HepG2 (cell line): ENCODE results near the gene CRISPLD2. TPM values are rescaled to one million over a fixed set of nuclear protein-coding genes. Genes with fewer than 3 reads are reported as not detected.

Experiments used
- FOSL2 ChIP-seq: sonication (generic); formaldehyde crosslinking; IDR thresholded peaks from 2 replicates; pipeline ENCODE4 v1.4.0; 2020; ENCODE audit warnings: missing genetic modification reagents
- GABPA ChIP-seq, 2 experiments: IDR thresholded peaks; 2 replicates each; pipeline ENCODE4 v1.6.1; 2011 to 2016; ENCODE audit warnings: low read depth in 2 of 2, low read length in 1 of 2, missing biosample characterization in 1 of 2, missing genetic modification characterization in 1 of 2
- KDM4B ChIP-seq: sonication (generic); formaldehyde crosslinking; IDR thresholded peaks from 2 replicates; pipeline ENCODE4 v1.4.0; 2020; ENCODE audit warnings: missing genetic modification reagents
- MAFK ChIP-seq, 2 experiments: IDR thresholded peaks in 1 of 2; conservative IDR thresholded peaks in 1 of 2; 2 replicates each; pipeline ENCODE4 v1.6.1; 2011; ENCODE audit warnings: improper control_type of control experiment in 2 of 2, low read length in 2 of 2
- NFRKB ChIP-seq: fragments of 450-650 bp; IDR thresholded peaks from 2 replicates; pipeline ENCODE4 v1.6.1; 2017
- NFYB ChIP-seq: sonication (generic); formaldehyde crosslinking; IDR thresholded peaks from 2 replicates; pipeline ENCODE4 v1.4.0; 2020; ENCODE audit warnings: missing genetic modification reagents
- NR1H2 ChIP-seq: sonication (generic); formaldehyde crosslinking; IDR thresholded peaks from 2 replicates; pipeline ENCODE4 v1.8.1; 2022; ENCODE audit warnings: low read depth, missing genetic modification reagents, borderline replicate concordance
- PITX1 ChIP-seq: sonication (generic); formaldehyde crosslinking; IDR thresholded peaks from 2 replicates; pipeline ENCODE4 v1.5.1; 2020; ENCODE audit warnings: mild to moderate bottlenecking, missing genetic modification reagents
- RBAK ChIP-seq: sonication (generic); formaldehyde crosslinking; IDR thresholded peaks from 2 replicates; pipeline ENCODE4 v1.5.1; 2020; ENCODE audit warnings: mild to moderate bottlenecking, missing genetic modification reagents
- ZKSCAN1 ChIP-seq: fragments of 150-350 bp; IDR thresholded peaks from 2 replicates; pipeline ENCODE4 v1.6.1; 2014; ENCODE audit warnings: low read length
- ZNF367 ChIP-seq: sonication (generic); formaldehyde crosslinking; IDR thresholded peaks from 2 replicates; pipeline ENCODE4 v1.4.0; 2020; ENCODE audit warnings: missing genetic modification reagents, borderline replicate concordance
- ZNF547 ChIP-seq: sonication (generic); formaldehyde crosslinking; IDR thresholded peaks from 2 replicates; pipeline ENCODE4 v1.5.1; 2020; ENCODE audit warnings: mild to moderate bottlenecking, missing genetic modification reagents
- polyA plus RNA-seq, 8 experiments: library from polyadenylated mRNA; depleted of rRNA in 3 of 8; stranded (reverse) in 7 of 8; unstranded in 1 of 8; fragments of >200 nt; fragmentation: Illumina TruSeq in 4 of 8; extraction: Trizol in 4 of 8; gene quantifications; 2 replicates each; pipeline versions ENCODE4 v1.2.1 to v1.2.3, GENCODE V29; 2011 to 2016; ENCODE audit warnings: low read depth in 4 of 8, missing spikeins in 1 of 8, mixed read lengths in 1 of 8; ENCODE audit not compliant: insufficient read depth in 1 of 8
- total RNA-seq, 5 experiments: library from RNA; depleted of rRNA; stranded (reverse); fragments of >200 nt; fragmentation: Illumina TruSeq; extraction: Trizol; gene quantifications; 2 replicates each; pipeline ENCODE4 v1.2.3, GENCODE V29; 2016; ENCODE audit warnings: low read depth in 1 of 5
- TF ChIP-seq, protein P1 (sequence below): sonication (generic); formaldehyde crosslinking; IDR thresholded peaks from 2 replicates; pipeline ENCODE4 v1.5.0; 2020; ENCODE audit warnings: mild to moderate bottlenecking, missing genetic modification reagents
- TF ChIP-seq, protein P2 (sequence below): sonication (generic); formaldehyde crosslinking; IDR thresholded peaks from 2 replicates; pipeline ENCODE4 v1.9.0; 2021; ENCODE audit warnings: missing genetic modification reagents, borderline replicate concordance
- TF ChIP-seq, protein P3 (sequence below): sonication (generic); formaldehyde crosslinking; IDR thresholded peaks from 2 replicates; pipeline ENCODE4 v1.4.0; 2020; ENCODE audit warnings: missing genetic modification reagents

Gene CRISPLD2
- total and polyA plus RNA-seq, 2 of the 13 experiments (the other 11 are each of a cell fraction or from before 2014, with no cell fraction given): 0.04 to 0.31 TPM

DNA sequence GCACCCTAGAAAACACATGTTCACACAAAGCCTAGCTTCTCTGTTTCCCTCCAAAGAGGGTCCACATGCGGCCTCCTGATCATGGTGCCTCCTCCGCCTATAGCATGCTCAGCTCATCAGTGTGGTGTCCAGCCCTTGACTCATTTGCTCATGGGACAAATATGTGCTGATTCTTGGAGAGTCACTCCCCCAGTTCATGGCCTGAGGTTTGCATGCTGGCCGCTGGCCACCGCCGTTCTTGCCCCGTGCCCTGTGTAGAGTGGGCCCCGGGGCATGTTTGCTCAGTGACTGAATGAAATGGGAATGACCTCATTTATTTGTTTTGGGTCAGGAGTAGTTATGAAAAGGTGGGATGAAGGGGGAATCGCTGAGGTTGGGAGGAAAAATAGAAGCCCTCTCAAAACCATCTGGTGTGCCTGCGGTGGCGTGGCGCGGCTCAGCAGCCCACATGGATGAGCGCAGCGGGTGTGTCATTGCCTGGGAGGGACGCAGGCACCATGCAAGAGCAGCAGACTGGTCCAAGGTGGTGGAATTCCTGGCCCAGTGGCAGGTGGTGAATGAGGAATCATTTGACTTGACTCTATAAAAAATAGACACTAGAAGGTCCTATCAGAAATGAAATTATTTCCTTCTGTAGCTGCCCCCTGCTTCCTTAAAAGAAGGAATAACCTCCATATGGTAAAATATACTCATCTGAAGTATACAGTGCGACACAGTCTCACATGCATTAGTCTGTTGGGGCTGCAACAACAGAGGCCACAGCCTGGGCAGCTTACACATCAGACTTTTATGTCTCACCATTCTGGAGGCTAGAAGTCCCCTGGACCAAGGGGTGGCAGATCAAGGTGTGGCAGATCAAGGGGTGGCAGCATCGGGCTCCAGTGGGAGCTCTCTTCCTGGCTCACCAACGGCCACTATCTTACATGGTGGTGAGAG is 31.7 kb downstream of the CRISPLD2 start (continued):
- TF ChIP-seq, protein P1, sequence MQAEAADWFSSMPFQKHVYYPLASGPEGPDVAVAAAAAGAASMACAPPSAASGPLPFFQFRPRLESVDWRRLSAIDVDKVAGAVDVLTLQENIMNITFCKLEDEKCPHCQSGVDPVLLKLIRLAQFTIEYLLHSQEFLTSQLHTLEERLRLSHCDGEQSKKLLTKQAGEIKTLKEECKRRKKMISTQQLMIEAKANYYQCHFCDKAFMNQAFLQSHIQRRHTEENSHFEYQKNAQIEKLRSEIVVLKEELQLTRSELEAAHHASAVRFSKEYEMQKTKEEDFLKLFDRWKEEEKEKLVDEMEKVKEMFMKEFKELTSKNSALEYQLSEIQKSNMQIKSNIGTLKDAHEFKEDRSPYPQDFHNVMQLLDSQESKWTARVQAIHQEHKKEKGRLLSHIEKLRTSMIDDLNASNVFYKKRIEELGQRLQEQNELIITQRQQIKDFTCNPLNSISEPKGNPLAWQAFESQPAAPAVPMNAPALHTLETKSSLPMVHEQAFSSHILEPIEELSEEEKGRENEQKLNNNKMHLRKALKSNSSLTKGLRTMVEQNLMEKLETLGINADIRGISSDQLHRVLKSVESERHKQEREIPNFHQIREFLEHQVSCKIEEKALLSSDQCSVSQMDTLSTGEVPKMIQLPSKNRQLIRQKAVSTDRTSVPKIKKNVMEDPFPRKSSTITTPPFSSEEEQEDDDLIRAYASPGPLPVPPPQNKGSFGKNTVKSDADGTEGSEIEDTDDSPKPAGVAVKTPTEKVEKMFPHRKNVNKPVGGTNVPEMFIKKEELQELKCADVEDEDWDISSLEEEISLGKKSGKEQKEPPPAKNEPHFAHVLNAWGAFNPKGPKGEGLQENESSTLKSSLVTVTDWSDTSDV: no peak
- TF ChIP-seq NFRKB (no peak), ZNF367 (CRISPR knock-in tag) (no peak), ZNF547 (CRISPR knock-in tag) (no peak), MAFK (conservative IDR thresholded peaks at IDR 0.05 in 1 of 2, IDR thresholded peaks at IDR 0.05 in 1 of 2; ENCODE audit: low read length in 2 of 2) (peak; percentile 49 to 58; a peak in 3 of 4 replicates), PITX1 (CRISPR knock-in tag) (peak; percentile 64; the same call in 1 of the 2 replicates), NFYB (CRISPR knock-in tag) (no peak; the same call in 1 of the 2 replicates), FOSL2 (CRISPR knock-in tag) (peak; percentile 95), NR1H2 (CRISPR knock-in tag) (no peak), GABPA (IDR thresholded peaks at IDR 0.05; ENCODE audit: low read depth, low read length) (no peak), GABPA (CRISPR knock-in tag; IDR thresholded peaks at IDR 0.05; ENCODE audit: low read depth) (no peak), RBAK (CRISPR knock-in tag) (no peak), ZKSCAN1 (no peak), KDM4B (CRISPR knock-in tag) (0 out of 2 replicates have a peak, but pooled peaks have one; percentile 28)
- TF ChIP-seq, protein P2, sequence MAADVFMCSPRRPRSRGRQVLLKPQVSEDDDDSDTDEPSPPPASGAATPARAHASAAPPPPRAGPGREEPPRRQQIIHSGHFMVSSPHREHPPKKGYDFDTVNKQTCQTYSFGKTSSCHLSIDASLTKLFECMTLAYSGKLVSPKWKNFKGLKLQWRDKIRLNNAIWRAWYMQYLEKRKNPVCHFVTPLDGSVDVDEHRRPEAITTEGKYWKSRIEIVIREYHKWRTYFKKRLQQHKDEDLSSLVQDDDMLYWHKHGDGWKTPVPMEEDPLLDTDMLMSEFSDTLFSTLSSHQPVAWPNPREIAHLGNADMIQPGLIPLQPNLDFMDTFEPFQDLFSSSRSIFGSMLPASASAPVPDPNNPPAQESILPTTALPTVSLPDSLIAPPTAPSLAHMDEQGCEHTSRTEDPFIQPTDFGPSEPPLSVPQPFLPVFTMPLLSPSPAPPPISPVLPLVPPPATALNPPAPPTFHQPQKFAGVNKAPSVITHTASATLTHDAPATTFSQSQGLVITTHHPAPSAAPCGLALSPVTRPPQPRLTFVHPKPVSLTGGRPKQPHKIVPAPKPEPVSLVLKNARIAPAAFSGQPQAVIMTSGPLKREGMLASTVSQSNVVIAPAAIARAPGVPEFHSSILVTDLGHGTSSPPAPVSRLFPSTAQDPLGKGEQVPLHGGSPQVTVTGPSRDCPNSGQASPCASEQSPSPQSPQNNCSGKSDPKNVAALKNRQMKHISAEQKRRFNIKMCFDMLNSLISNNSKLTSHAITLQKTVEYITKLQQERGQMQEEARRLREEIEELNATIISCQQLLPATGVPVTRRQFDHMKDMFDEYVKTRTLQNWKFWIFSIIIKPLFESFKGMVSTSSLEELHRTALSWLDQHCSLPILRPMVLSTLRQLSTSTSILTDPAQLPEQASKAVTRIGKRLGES (CRISPR knock-in tag): no peak
- TF ChIP-seq, protein P3, sequence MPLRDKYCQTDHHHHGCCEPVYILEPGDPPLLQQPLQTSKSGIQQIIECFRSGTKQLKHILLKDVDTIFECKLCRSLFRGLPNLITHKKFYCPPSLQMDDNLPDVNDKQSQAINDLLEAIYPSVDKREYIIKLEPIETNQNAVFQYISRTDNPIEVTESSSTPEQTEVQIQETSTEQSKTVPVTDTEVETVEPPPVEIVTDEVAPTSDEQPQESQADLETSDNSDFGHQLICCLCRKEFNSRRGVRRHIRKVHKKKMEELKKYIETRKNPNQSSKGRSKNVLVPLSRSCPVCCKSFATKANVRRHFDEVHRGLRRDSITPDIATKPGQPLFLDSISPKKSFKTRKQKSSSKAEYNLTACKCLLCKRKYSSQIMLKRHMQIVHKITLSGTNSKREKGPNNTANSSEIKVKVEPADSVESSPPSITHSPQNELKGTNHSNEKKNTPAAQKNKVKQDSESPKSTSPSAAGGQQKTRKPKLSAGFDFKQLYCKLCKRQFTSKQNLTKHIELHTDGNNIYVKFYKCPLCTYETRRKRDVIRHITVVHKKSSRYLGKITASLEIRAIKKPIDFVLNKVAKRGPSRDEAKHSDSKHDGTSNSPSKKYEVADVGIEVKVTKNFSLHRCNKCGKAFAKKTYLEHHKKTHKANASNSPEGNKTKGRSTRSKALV (CRISPR knock-in tag): peak; percentile 86
